Smooth muscle cell (in vitro differentiated cells): ENCODE results near the gene CDKN2AIP. TPM values are rescaled to one million over a fixed set of nuclear protein-coding genes. Genes with fewer than 3 reads are reported as not detected.

Experiments
- DNase-seq: peaks from one replicate; lab custom pipeline; 2025; ENCODE audit not compliant: unreplicated experiment; lab: John Stamatoyannopoulos, UW
- H2AFZ ChIP-seq: fragments of 200-600 bp; sonication (generic); 2 replicates; pipeline ENCODE4 v1.6.0; 2016; ENCODE audit warnings: antibody characterized with exemption, low read depth, mild to moderate bottlenecking
- H3F3A ChIP-seq: fragments of 200-600 bp; sonication (generic); 2 replicates; pipeline ENCODE4 v1.6.0; 2017; ENCODE audit warnings: antibody characterized with exemption, low read depth
- H3K27ac ChIP-seq: fragments of 200-600 bp; sonication (generic); 2 replicates; pipeline ENCODE4 v1.5.1; 2016; ENCODE audit warnings: low read depth, mild to moderate bottlenecking
- H3K27me3 ChIP-seq: fragments of 200-600 bp; sonication (generic); 2 replicates; pipeline ENCODE4 v1.6.1; 2016; ENCODE audit warnings: low read depth, mild to moderate bottlenecking
- H3K36me3 ChIP-seq: fragments of 200-600 bp; sonication (generic); 2 replicates; pipeline ENCODE4 v1.5.1; 2016; ENCODE audit warnings: low read depth
- H3K4me1 ChIP-seq: fragments of 200-600 bp; sonication (generic); 2 replicates; pipeline ENCODE4 v1.5.1; 2016; ENCODE audit warnings: low read depth
- H3K4me2 ChIP-seq: fragments of 200-600 bp; sonication (generic); 2 replicates; pipeline ENCODE4 v1.6.0; 2016; ENCODE audit warnings: mild to moderate bottlenecking
- H3K4me3 ChIP-seq: fragments of 200-600 bp; sonication (generic); 2 replicates; pipeline ENCODE4 v1.5.1; 2016; ENCODE audit warnings: mild to moderate bottlenecking
- H3K79me2 ChIP-seq: fragments of 200-600 bp; sonication (generic); 2 replicates; pipeline ENCODE4 v1.6.0; 2016; ENCODE audit warnings: low read depth, mild to moderate bottlenecking
- H3K9ac ChIP-seq: fragments of 200-600 bp; sonication (generic); 2 replicates; pipeline ENCODE4 v1.6.0; 2016; ENCODE audit warnings: low read depth
- H3K9me3 ChIP-seq: fragments of 200-600 bp; sonication (generic); replicated peaks from 2 replicates; pipeline ENCODE4 v1.5.1; 2016; ENCODE audit warnings: low read depth
- H4K20me1 ChIP-seq: fragments of 200-600 bp; sonication (generic); 2 replicates; pipeline ENCODE4 v1.6.0; 2016; ENCODE audit warnings: low read depth
- WGBS: methylation state at CpG from one replicate; pipeline ENCODE4 v1.1.7; 2016; ENCODE audit warnings: low lambda C conversion rate; 5-methylcytosine and 5-hydroxymethylcytosine counted together
- polyA plus RNA-seq: library from polyadenylated mRNA; unstranded; fragments of >200 nt; fragmentation: Nextera tagmentation; extraction: Ambion mirVana; gene quantifications from 2 replicates; pipeline ENCODE4 v1.2.1, GENCODE V29; 2016
- total RNA-seq: library from RNA; depleted of rRNA; stranded (reverse); fragments of >200 nt; gene quantifications from 2 replicates; pipeline ENCODE4 v1.2.3, GENCODE V29; 2014
- TF ChIP-seq, protein P1 (sequence below): fragments of 200-600 bp; sonication (generic); IDR thresholded peaks from 2 replicates; pipeline ENCODE4 v1.5.1; 2017; ENCODE audit warnings: borderline replicate concordance, mild to moderate bottlenecking, antibody characterized with exemption; ENCODE audit not compliant: insufficient read depth, poor library complexity, severe bottlenecking

CDKN2AIP gene
- total and polyA plus RNA-seq, 2 experiments from 2014 or later = 13.0 to 27.2 TPM

DNA sequence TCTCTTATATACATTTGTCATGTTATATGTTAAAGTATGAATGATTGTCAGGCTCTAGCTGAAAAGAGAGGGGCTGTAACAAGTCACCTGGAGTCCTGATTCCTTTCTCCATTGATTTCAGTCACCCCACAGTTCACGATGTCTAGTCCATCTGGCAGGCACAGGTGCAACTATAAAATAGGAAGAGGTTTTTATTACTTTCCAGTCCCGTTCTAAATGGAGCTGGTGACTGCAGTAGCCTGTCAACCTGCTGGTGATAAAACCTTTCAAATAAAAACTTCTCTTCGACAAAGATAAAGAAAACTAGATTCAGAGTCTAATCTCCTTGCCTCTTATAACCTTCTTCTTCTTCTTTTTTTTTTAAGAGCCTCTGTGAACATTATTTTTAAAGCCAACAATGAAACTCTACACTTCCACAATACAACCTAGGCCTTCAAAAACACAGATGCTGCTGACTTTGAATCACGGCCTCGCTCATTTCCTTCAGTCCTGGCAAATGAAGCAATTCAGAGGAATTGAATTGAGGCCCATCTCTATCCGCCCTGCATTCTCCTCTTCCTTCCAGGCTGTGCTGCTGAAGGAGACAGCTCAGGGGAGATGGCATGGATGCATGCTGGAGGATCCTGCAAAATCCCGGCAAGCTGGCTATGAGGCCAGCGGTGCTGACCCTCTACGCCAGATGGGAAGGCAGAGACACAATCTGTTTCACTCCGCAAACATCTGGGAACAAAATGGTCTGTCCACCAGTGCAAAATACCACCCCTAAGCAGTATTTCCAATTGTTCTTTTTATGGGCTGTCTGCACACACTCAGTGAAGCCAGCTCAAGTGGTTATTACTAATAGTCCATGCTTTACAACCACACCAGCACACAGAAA, 27.3 kb upstream of the CDKN2AIP start:
- Histone ChIP-seq H3K79me2 (no peaks in the 10 kb centered on the region), H3K27me3 (no peaks in the 10 kb centered on the region), H3K36me3 (no peaks in the 10 kb centered on the region), H3K4me2 (no peak overlapping the region), H3K4me1 (no peaks in the 10 kb centered on the region), H3K9me3 (no peaks in the 10 kb centered on the region), H3F3A (no peaks in the 10 kb centered on the region), H3K27ac (no peak overlapping the region), H3K4me3 (no peak overlapping the region), H2AFZ (no peak overlapping the region), H4K20me1 (no peaks in the 10 kb centered on the region), H3K9ac (no peak overlapping the region)
- WGBS = 89% methylated on average over 10 of the region's 10 CpGs
- TF ChIP-seq, protein P1, sequence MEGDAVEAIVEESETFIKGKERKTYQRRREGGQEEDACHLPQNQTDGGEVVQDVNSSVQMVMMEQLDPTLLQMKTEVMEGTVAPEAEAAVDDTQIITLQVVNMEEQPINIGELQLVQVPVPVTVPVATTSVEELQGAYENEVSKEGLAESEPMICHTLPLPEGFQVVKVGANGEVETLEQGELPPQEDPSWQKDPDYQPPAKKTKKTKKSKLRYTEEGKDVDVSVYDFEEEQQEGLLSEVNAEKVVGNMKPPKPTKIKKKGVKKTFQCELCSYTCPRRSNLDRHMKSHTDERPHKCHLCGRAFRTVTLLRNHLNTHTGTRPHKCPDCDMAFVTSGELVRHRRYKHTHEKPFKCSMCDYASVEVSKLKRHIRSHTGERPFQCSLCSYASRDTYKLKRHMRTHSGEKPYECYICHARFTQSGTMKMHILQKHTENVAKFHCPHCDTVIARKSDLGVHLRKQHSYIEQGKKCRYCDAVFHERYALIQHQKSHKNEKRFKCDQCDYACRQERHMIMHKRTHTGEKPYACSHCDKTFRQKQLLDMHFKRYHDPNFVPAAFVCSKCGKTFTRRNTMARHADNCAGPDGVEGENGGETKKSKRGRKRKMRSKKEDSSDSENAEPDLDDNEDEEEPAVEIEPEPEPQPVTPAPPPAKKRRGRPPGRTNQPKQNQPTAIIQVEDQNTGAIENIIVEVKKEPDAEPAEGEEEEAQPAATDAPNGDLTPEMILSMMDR = no peak
- no peak for DNase-seq

DNA sequence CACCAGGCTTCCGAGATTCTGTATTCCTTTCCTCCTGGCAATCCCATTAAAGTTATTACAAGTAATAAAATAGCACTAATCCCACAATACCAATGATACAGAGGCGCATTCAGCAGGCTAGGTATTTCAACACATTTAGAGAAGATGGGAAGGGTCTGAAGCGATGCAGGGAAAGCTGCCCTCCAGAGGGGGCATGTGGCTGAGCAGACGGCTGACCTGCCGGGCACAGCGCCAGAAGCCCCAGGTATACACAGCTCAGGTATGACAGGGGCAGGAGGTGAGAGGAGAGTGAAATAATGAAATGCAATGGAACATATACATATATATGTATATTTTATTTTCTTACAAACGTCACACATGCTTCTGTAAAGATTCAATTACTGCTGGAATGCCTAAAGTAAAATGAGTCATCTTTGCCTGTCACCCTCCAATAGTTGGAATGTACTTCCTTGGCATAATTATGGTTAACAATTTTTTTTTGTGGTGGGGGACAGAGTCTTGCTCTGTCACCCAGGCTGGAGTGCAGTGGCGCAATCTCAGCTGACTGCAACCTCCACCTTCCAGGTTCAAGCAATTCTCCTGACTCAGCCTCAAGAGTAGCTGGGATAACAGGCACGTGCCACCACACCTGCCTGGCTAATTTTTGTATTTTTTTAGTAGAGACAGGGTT, 21.3 kb upstream of the CDKN2AIP start:
- no peaks in the 10 kb centered on the region for H3K79me2 ChIP-seq
- no peak for DNase-seq
- H3K4me3 ChIP-seq = no peak overlapping the region
- TF ChIP-seq, protein P1 = no peak
- no peak overlapping the region for H2AFZ ChIP-seq
- H3K27ac ChIP-seq = no peak overlapping the region
- H3K9me3 ChIP-seq = no peaks in the 10 kb centered on the region
- H3K9ac ChIP-seq = no peak overlapping the region
- no peak overlapping the region for H3K4me2 ChIP-seq
- H3K4me1 ChIP-seq = no peaks in the 10 kb centered on the region
- H3F3A ChIP-seq = no peaks in the 10 kb centered on the region
- no peaks in the 10 kb centered on the region for H3K36me3 ChIP-seq
- H3K27me3 ChIP-seq = no peaks in the 10 kb centered on the region
- WGBS = 82% methylated on average over 9 of the region's 9 CpGs
- no peaks in the 10 kb centered on the region for H4K20me1 ChIP-seq

DNA sequence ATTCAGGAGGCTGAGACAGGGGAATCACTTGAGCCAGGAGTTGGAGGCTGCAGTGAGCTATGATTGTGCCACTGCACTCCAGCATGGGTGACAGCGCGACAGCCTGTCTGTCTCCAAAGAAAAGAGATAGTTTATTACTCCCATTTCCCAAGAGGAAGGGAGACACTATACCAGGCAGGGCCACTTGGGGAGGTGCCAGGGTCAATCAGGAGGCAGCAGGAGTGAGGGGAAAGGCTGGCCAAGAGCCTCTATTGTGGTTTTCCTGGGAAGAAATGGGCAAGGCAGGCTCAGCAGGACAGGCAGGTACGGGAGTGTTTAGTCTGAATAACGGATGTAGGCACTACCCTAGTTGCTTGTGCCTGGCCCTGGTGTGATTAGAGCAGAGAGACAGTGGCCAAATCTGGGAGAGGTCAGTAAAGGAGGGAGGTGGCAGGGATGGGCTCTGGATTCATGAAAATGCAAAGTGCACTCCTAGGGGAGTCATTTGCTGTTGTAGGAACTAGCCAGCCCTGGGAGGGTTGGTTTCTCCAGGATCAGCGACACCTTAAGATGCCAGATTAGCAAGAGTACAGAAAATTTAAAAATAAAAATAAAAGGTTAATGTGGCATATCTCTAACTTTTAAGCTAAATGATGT, 20.2 kb upstream of the CDKN2AIP start:
- H3K9me3 ChIP-seq = no peaks in the 10 kb centered on the region
- TF ChIP-seq, protein P1 = no peak
- WGBS = 90% methylated on average over 5 of the region's 5 CpGs
- no peaks in the 10 kb centered on the region for H3K27me3 ChIP-seq
- H3K36me3 ChIP-seq = no peaks in the 10 kb centered on the region
- H3K4me1 ChIP-seq = no peaks in the 10 kb centered on the region
- no peak overlapping the region for H3K4me3 ChIP-seq
- no peak overlapping the region for H3K27ac ChIP-seq
- no peak for DNase-seq
- H3F3A ChIP-seq = no peaks in the 10 kb centered on the region
- no peaks in the 10 kb centered on the region for H3K79me2 ChIP-seq
- H2AFZ ChIP-seq = no peak overlapping the region
- H4K20me1 ChIP-seq = no peaks in the 10 kb centered on the region
- H3K4me2 ChIP-seq = no peak overlapping the region
- H3K9ac ChIP-seq = no peak overlapping the region
